B cell (primary cell): ENCODE results near the gene RERE.

Experiments
- CTCF ChIP-seq: fragments of 200-600 bp; IDR thresholded peaks from one replicate; pipeline ENCODE4 v1.8.0; 2022; ENCODE audit warnings: antibody characterized with exemption, mild to moderate bottlenecking
- EZH2 ChIP-seq: IDR thresholded peaks from 2 replicates; pipeline ENCODE4 v1.6.1; 2012; ENCODE audit warnings: borderline replicate concordance, low read depth, mild to moderate bottlenecking, moderate library complexity, low read length; ENCODE audit not compliant: insufficient read depth, poor library complexity, severe bottlenecking

DNA sequence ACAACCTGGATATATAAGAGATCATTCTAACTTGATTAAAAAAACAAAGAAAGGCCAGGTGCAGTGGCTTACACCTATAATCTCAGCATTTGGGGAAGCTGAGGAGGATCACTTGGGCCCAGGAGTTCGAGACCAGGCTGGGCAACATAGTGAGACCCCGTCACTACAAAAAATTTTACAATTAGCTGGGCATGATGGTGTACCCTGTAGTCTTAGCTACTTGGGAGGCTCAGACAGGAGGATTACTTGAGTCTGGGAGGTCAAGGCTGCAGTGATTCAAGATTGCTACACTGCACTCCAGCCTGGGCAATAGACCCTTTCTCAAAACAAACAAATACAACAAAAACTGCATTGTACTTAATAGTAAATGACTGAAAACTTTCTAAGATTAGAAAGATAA is 330.2 kb downstream of the RERE start:
- TF ChIP-seq CTCF (no peak), EZH2 (no peak)
